ENCODE data around the gene CLMP.

DNA sequence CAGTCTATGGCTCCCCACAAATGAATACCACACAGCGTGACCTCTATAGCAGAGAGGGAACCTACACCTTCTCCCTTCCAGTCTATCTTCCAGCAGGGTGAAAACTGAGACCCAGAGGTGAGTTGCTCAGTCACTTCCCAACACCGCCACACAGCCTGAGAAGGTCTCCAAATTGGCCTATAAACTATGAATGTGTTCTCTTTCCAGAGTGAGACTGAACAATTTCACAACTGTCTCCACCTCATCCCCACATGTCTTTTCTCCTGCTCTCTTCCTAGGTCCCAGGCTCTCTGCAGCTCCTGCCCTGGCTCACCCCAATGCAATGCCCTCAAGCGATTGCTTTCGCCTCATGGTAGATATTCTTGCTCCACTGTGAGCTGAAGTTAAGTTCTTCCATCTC is 14.0 kb downstream of the CLMP start:
- TF ChIP-seq, protein P1, sequence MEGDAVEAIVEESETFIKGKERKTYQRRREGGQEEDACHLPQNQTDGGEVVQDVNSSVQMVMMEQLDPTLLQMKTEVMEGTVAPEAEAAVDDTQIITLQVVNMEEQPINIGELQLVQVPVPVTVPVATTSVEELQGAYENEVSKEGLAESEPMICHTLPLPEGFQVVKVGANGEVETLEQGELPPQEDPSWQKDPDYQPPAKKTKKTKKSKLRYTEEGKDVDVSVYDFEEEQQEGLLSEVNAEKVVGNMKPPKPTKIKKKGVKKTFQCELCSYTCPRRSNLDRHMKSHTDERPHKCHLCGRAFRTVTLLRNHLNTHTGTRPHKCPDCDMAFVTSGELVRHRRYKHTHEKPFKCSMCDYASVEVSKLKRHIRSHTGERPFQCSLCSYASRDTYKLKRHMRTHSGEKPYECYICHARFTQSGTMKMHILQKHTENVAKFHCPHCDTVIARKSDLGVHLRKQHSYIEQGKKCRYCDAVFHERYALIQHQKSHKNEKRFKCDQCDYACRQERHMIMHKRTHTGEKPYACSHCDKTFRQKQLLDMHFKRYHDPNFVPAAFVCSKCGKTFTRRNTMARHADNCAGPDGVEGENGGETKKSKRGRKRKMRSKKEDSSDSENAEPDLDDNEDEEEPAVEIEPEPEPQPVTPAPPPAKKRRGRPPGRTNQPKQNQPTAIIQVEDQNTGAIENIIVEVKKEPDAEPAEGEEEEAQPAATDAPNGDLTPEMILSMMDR (IDR thresholded peaks at IDR 0.05), result no peak
- no peak for TF ChIP-seq POLR2A (IDR thresholded peaks at IDR 0.05)

All from body of pancreas (tissue), 4 donors.